Peyer's patch (tissue), 4 donors: ENCODE data around the gene ACOT6.

ENCODE experiments used
- POLR2A ChIP-seq, 2 donors: fragments of 450-650 bp; IDR thresholded peaks; one replicate each; pipeline ENCODE4 v1.5.1; 2017; ENCODE audit warnings: antibody characterized with exemption in 2 of 2, mild to moderate bottlenecking in 2 of 2, moderate library complexity in 2 of 2
- TF ChIP-seq, protein P1 (sequence below), 6 experiments: fragments of 450-650 bp in 4 of 6; fragments of 200-600 bp in 2 of 6; sonication (generic) in 1 of 6; IDR thresholded peaks; one replicate each; pipeline ENCODE4 v1.5.1; 2017 to 2019; ENCODE audit warnings: antibody characterized with exemption in 6 of 6, mild to moderate bottlenecking in 3 of 6, moderate library complexity in 1 of 6

DNA sequence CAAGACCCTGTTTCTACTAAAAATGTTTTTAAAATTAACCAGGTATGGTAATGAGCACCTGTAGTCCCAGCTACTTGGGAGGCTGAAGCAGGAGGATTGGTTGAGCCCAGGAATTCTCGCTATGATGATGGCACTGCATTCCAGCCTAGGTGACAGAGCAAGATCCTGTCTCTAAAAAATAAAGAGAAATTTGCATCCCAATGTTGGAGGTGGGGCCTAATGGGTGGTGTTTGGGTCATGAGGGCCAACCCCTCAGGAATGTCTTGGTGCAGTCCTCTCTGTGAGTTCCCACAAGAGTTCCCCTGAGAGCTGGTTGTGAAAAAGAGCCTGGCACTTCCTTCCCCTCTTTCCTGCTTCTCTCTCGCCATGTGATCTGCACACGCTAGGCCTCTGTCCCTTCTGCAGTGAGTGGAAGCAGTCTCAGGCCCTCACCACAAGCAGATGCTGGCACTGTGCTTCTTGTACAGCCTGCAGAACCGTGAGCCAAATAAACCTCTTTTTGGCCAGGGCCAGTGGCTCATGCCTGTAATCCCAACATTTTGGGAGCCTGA, 11.3 kb downstream of the ACOT6 start:
- TF ChIP-seq, protein P1, sequence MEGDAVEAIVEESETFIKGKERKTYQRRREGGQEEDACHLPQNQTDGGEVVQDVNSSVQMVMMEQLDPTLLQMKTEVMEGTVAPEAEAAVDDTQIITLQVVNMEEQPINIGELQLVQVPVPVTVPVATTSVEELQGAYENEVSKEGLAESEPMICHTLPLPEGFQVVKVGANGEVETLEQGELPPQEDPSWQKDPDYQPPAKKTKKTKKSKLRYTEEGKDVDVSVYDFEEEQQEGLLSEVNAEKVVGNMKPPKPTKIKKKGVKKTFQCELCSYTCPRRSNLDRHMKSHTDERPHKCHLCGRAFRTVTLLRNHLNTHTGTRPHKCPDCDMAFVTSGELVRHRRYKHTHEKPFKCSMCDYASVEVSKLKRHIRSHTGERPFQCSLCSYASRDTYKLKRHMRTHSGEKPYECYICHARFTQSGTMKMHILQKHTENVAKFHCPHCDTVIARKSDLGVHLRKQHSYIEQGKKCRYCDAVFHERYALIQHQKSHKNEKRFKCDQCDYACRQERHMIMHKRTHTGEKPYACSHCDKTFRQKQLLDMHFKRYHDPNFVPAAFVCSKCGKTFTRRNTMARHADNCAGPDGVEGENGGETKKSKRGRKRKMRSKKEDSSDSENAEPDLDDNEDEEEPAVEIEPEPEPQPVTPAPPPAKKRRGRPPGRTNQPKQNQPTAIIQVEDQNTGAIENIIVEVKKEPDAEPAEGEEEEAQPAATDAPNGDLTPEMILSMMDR (IDR thresholded peaks at IDR 0.05): no peak
- TF ChIP-seq POLR2A (IDR thresholded peaks at IDR 0.05): no peak
